ENCODE measurements around the gene CHAT.

Gene CHAT

GRCh38 chr10:49650724-49651034 lies 36.8 kb downstream of the CHAT start:
- FAIRE-seq = no peak
- DNase-seq (ENCODE audit: insufficient read length, low spot score) = no peak

- no peak for FAIRE-seq
- DNase-seq (ENCODE audit: insufficient read length, low spot score) = no peak
These were observed 37.4 kb downstream of the CHAT start for GRCh38 chr10:49651039-49651835.

GRCh38 chr10:49651917-49652316 lies 38.1 kb downstream of the CHAT start:
- no peak for DNase-seq (ENCODE audit: insufficient read length, low spot score)
- no peak for FAIRE-seq

GRCh38 chr10:49652421-49653272 lies 38.8 kb downstream of the CHAT start:
- no peak for DNase-seq (ENCODE audit: insufficient read length, low spot score)
- FAIRE-seq = no peak

GRCh38 chr10:49653273-49653929 lies 39.6 kb downstream of the CHAT start:
- FAIRE-seq (no peak), DNase-seq (ENCODE audit: insufficient read length, low spot score) (no peak)

- no peak for FAIRE-seq
- no peak for DNase-seq (ENCODE audit: insufficient read length, low spot score)
These were observed 40.3 kb downstream of the CHAT start for GRCh38 chr10:49654036-49654693.

GRCh38 chr10:49655099-49655498 lies 41.3 kb downstream of the CHAT start:
- FAIRE-seq = no peak

GRCh38 chr10:49656845-49657493 lies 43.1 kb downstream of the CHAT start:
- DNase-seq (ENCODE audit: insufficient read length, low spot score) = no peak
- FAIRE-seq = no peak

More at GRCh38 chr10:49655099-49655498, 41.3 kb downstream of the CHAT start:
- DNase-seq (ENCODE audit: insufficient read length, low spot score) = no peak

- FAIRE-seq (no peak), DNase-seq (ENCODE audit: insufficient read length, low spot score) (no peak)
These were observed 43.8 kb downstream of the CHAT start for GRCh38 chr10:49657606-49658005.

- FAIRE-seq (no peak), DNase-seq (ENCODE audit: insufficient read length, low spot score) (no peak)
These were observed 47.5 kb downstream of the CHAT start for GRCh38 chr10:49661140-49661856.

GRCh38 chr10:49662169-49662830 lies 48.5 kb downstream of the CHAT start:
- FAIRE-seq (no peak), DNase-seq (ENCODE audit: insufficient read length, low spot score) (no peak)

GRCh38 chr10:49663596-49663995 lies 49.8 kb downstream of the CHAT start:
- DNase-seq (ENCODE audit: insufficient read length, low spot score) (no peak), FAIRE-seq (no peak)

- DNase-seq (ENCODE audit: insufficient read length, low spot score) = no peak
- no peak for FAIRE-seq
These were observed 50.4 kb downstream of the CHAT start for GRCh38 chr10:49664006-49664841.

- FAIRE-seq = no peak
- DNase-seq (ENCODE audit: insufficient read length, low spot score) = no peak
These were observed 51.1 kb downstream of the CHAT start for GRCh38 chr10:49664842-49665355.

- FAIRE-seq (no peak), DNase-seq (ENCODE audit: insufficient read length, low spot score) (no peak)
These were observed 52.3 kb downstream of the CHAT start for GRCh38 chr10:49666054-49666615.

- FAIRE-seq (no peak), DNase-seq (ENCODE audit: insufficient read length, low spot score) (no peak)
These were observed 52.8 kb downstream of the CHAT start for GRCh38 chr10:49666685-49667084.

- FAIRE-seq (no peak), DNase-seq (ENCODE audit: insufficient read length, low spot score) (no peak)
These were observed 54.2 kb downstream of the CHAT start for GRCh38 chr10:49667991-49668390.

GRCh38 chr10:49668684-49669083 lies 54.8 kb downstream of the CHAT start:
- no peak for DNase-seq (ENCODE audit: insufficient read length, low spot score)
- FAIRE-seq = no peak
